Panc1 (cell line): Measurements from ENCODE around the gene KDM2A.

ENCODE experiments used
- CTCF ChIP-seq: fragments of 450-650 bp; IDR thresholded peaks from 2 replicates; pipeline ENCODE4 v1.5.1; 2017; ENCODE audit warnings: mild to moderate bottlenecking
- POLR2AphosphoS5 ChIP-seq: IDR thresholded peaks from 2 replicates; pipeline ENCODE4 v1.6.1; 2012; ENCODE audit warnings: mild to moderate bottlenecking, low read depth, low read length, moderate library complexity
- REST ChIP-seq, 2 experiments: IDR thresholded peaks; 2 replicates each; pipeline ENCODE4 v1.6.1; 2011 to 2012; ENCODE audit warnings: low read depth in 2 of 2, control low read depth in 1 of 2, low read length in 1 of 2, mild to moderate bottlenecking in 1 of 2, moderate library complexity in 1 of 2; ENCODE audit not compliant: insufficient read depth in 1 of 2
- SIN3A ChIP-seq: IDR thresholded peaks from 2 replicates; pipeline ENCODE4 v1.6.1; 2012; ENCODE audit warnings: low read depth, mild to moderate bottlenecking, low read length, moderate library complexity, borderline replicate concordance; ENCODE audit not compliant: insufficient read depth
- TCF7L2 ChIP-seq: IDR thresholded peaks from 2 replicates; pipeline ENCODE4 v1.6.1; 2011; ENCODE audit warnings: mild to moderate bottlenecking, low read depth, low read length, inconsistent platforms

- TF ChIP-seq CTCF: no peak
- no peak for TF ChIP-seq POLR2AphosphoS5
- TF ChIP-seq REST (IDR thresholded peaks at IDR 0.05; ENCODE audit: insufficient read depth in 1 of 2, low read depth in 2 of 2, low read length in 1 of 2): no peak
- no peak for TF ChIP-seq TCF7L2
- no peak for TF ChIP-seq SIN3A
Measured at GRCh38 chr11:67117176-67117575, 1.9 kb upstream of the KDM2A start.
